ENCODE measurements around the gene SLC25A1. TPM values are rescaled to one million over a fixed set of nuclear protein-coding genes. Genes with fewer than 3 reads are reported as not detected.

The SLC25A1 gene
- total RNA-seq, 2 donors from 2014 or later, result 39.0 to 48.2 TPM

DNA sequence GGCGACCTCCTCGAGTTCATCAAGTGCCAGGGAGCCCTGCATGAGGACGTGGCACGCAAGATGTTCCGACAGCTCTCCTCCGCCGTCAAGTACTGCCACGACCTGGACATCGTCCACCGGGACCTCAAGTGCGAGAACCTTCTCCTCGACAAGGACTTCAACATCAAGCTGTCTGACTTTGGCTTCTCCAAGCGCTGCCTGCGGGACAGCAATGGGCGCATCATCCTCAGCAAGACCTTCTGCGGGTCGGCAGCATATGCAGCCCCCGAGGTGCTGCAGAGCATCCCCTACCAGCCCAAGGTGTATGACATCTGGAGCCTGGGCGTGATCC is 46.9 kb downstream of the SLC25A1 start:
- no peak for DNase-seq

GRCh38 chr22:19130959-19131684 is 47.4 kb downstream of the SLC25A1 start, which contains the start of gene TSSK2:
Gene TSSK2 (plus strand): TSS chr22:19131308. CDS start chr22:19131400, 92 bp downstream.
- DNase-seq, result no peak
- intact Hi-C loops (cut with DNase I), result loop anchor here in 1 of 2 donors (10.0 kb wide), 1 partner anchor 494 kb away; no protein-coding TSS in a partner anchor
- no peak for ATAC-seq

More for the DNA sequence above, 46.9 kb downstream of the SLC25A1 start:
- ATAC-seq, result no peak
- intact Hi-C loops (cut with DNase I), result loop anchor here in 1 of 2 donors (10.0 kb wide), 1 partner anchor 493 kb away; no protein-coding TSS in a partner anchor

DNA sequence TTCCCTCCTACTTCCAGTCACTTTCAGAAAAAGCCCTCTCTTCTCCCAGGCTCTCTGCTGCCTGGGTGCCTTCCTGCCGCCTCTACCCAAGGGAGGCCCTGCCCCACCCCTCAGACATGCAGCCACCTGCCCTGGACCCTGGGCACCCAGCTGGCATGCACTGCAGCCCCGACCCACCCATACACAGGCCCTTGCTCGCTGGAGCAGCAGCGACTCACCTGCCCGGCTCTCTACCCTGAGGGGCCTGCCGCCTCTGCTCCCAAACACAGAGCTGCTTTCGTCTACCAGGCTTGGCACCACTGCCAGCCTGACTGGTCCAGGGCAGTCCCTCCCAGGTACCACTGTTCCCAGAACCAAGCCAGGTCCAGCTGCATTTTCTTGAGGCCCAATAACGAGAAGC is 48.7 kb downstream of the SLC25A1 start:
- intact Hi-C loops (cut with DNase I), result loop anchor here in 1 of 2 donors (10.0 kb wide), 1 partner anchor 495 kb away; no protein-coding TSS in a partner anchor
- no peak for ATAC-seq
- DNase-seq, result no peak

GRCh38 chr22:19128946-19129727 is 49.4 kb downstream of the SLC25A1 start:
- intact Hi-C loops (cut with DNase I), result no loop called here
- ATAC-seq, result no peak
- DNase-seq, result no peak

DNA sequence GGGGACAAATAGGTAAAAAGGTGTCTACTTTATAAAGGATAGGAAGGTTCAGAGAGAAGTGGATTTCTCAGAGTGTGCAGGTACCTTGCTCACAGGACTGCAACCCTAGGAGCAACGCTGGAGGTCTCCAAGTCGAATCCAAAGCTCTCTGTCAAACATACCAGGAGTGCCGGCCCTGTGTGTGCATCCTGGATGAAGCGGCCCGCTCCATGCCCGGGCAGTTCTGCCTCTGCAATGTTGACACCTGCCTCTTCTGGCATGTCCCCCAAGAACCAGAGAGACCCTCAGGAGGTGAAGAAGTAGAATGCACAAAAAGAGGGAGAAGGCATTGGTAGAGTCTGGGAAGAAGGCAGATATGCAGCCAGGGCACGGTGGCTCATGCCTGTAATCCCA is 50.5 kb downstream of the SLC25A1 start:
- DNase-seq (no peak), ATAC-seq (no peak)
- intact Hi-C loops (cut with DNase I), result no loop called here

DNA sequence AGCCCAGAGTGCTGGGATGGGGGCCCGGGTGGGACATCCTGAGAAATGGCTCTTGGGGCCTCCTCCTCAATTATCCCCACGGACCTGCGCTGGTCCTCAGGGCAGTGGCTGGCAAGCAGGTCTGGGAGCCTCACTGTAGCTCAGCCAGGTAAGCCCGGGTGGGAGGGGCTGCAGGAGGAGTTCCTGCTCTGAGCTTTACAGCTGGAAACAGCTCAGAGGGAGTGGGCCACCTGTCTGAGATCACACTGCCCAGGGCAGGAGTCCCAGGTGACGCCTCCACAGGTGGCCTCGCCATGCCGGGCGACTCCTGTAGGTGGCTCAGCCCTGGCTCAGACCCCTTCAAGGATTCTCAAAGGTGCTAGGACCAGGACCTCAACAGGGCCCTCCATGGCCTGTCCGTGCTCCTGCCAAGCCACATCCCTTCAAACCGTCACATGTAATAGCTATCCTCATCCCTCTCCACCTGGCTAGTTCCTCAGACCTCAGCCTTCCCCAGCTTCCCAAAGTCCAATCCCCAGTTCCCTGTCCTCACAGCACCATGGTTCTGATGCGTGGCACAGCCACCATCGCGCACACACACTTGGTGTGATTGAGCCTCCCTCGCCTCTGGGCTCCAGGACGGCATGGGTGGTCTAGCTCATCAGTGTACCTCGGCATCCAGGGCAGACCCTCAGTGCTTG is 51.1 kb downstream of the SLC25A1 start:
- ATAC-seq (no peak), DNase-seq (no peak)
- intact Hi-C loops (cut with DNase I), result no loop called here

DNA sequence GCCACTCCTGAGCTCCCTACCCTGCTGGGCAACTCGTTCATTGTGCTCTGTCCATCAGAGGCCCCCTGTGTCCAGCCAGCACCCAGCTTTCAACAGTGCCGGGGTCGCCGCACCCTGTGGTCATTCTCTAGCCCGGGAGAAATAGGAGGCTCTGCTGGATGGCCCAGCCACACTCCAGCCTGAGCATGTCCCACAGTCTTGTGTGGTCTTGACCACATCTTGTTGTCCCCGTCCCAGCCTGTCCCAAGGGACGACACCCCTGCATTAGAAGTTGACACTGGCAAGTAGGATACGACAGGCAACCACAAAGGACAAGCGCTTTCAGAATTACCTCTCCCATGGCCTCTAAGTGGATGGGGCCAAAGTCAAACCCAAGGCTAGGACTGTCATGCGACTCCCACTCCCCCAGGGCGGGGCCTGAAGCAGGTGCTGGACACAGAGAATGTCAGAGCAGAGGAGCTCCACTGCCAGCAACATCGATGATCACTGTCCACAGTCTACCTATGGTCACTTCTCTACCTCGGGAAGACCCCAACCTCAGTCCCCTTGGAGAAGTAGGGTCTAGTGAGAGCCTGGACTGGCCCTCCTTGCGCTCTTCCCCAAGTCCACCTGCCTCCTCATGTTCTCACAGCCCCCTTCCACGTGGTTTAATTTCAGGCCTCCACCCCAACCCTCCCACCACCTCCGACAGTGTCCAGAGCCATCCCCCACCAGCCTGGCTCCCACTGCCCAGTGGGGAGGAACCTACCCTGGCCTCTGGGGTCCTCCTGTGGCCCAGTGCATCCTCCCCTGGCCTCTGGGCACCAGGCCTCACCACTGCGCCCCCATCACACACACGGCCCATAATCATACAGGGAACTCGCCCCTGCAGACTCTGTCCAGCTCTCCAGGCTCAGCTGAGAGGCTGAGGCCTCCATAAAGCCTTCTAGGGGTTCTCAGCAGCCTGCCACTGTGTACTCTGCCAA is 51.9 kb downstream of the SLC25A1 start:
- intact Hi-C loops (cut with DNase I), result no loop called here
- DNase-seq (no peak), ATAC-seq (no peak)

Other genes starting within 250 kb of the SLC25A1 start
- gene PRODH, start 242.4 kb downstream of the SLC25A1 start, total RNA-seq, result 1 to 10 TPM; 2.3 to 5.6 TPM
- 10 to 100 TPM; 30.4 to 31.4 TPM for gene DGCR2, start 56.3 kb downstream of the SLC25A1 start, total RNA-seq
- not detected for gene TSSK2, start 47.4 kb downstream of the SLC25A1 start, total RNA-seq
- gene ESS2, start 34.1 kb downstream of the SLC25A1 start, total RNA-seq, result 10 to 100 TPM in 1 of 2 donors, 1 to 10 TPM in 1; 9.8 to 10.1 TPM
- gene GSC2, start 28.4 kb downstream of the SLC25A1 start, total RNA-seq, result not detected
- gene CLTCL1, start 113.0 kb upstream of the SLC25A1 start, total RNA-seq, result 10 to 100 TPM; 16.0 to 20.5 TPM